GM12878 (cell line): ENCODE measurements around the gene HRC. TPM values are rescaled to one million over a fixed set of nuclear protein-coding genes. Genes with fewer than 3 reads are reported as not detected.

Experiments
- ATAC-seq: fragments of 200-7000 bp; cut with Tn5 transposase; 3 replicates; pipeline ENCODE4 v1.9.1; 2020; ENCODE audit warnings: mild to moderate bottlenecking, moderate library complexity
- BruUV-seq: library from RNA; stranded (reverse); fragments of 400-500 nt; replicated peaks from 2 replicates; lab custom pipeline; 2021; lab: Mats Ljungman, UMichigan
- CTCF ChIA-PET: fragments of 300-600 bp; sonication (Branson Sonifier 250); formaldehyde crosslinking; extraction: SDS; loops from one replicate; lab custom pipeline; 2021; ENCODE audit warnings: inconsistent platforms; lab: Yijun Ruan, JAX
- POLR2A ChIA-PET: fragments of 350-600 bp; formaldehyde crosslinking; extraction: SDS; loops from one replicate; lab custom pipeline; 2021; ENCODE audit warnings: inconsistent platforms; lab: Charles Lee
- RAD21 ChIA-PET: fragments of 300-600 bp; sonication (Branson Sonifier 250); formaldehyde crosslinking; loops from one replicate; lab custom pipeline; 2023; ENCODE audit warnings: antibody characterized with exemption; ENCODE audit not compliant: unreplicated experiment; lab: Charles Lee
- SMC1A ChIA-PET: fragments of 300-600 bp; sonication (Branson Sonifier 250); formaldehyde crosslinking; loops from one replicate; lab custom pipeline; 2023; ENCODE audit not compliant: unreplicated experiment, uncharacterized antibody; lab: Charles Lee
- DNase-seq: peaks from one replicate; pipeline ENCODE4 v3.0.0-alpha.2; 2011; ENCODE audit warnings: low read depth, low spot score
- FAIRE-seq: peaks from 3 replicates; lab custom pipeline; 2011; peaks lifted over from hg19 to GRCh38; lab: Jason Lieb, UNC
- H2AFZ ChIP-seq: 2 replicates; pipeline ENCODE4 v1.6.0; 2011; ENCODE audit warnings: low read depth, low read length, control low read depth; ENCODE audit not compliant: control insufficient read depth
- H3K27ac ChIP-seq: 2 replicates; pipeline ENCODE4 v1.5.1; 2011; ENCODE audit warnings: control low read depth; ENCODE audit not compliant: control insufficient read depth, insufficient read depth
- H3K27me3 ChIP-seq, 2 experiments: replicated peaks in 1 of 2; 2 replicates each; pipeline versions ENCODE4 v1.6.0 to v1.6.1; 2011; ENCODE audit warnings: low read length in 1 of 2; ENCODE audit not compliant: control insufficient read depth in 2 of 2, insufficient read depth in 2 of 2
- H3K36me3 ChIP-seq, 2 experiments: 2 replicates each; pipeline ENCODE4 v1.5.1; 2011; ENCODE audit warnings: low read length in 1 of 2; ENCODE audit not compliant: control insufficient read depth in 2 of 2, insufficient read depth in 2 of 2
- H3K4me1 ChIP-seq: 2 replicates; pipeline ENCODE4 v1.6.1; 2011; ENCODE audit warnings: mild to moderate bottlenecking, low read length, moderate library complexity, mixed read lengths; ENCODE audit not compliant: control insufficient read depth, insufficient read depth
- H3K4me2 ChIP-seq: 2 replicates; pipeline ENCODE4 v1.6.0; 2011; ENCODE audit warnings: control low read depth; ENCODE audit not compliant: control insufficient read depth, insufficient read depth
- H3K4me3 ChIP-seq: fragments of 200-600 bp; sonication (generic); 2 replicates; pipeline ENCODE4 v1.5.1; 2016
- H3K79me2 ChIP-seq: 2 replicates; pipeline ENCODE4 v1.6.0; 2011; ENCODE audit warnings: low read length; ENCODE audit not compliant: control insufficient read depth, insufficient read depth
- H3K9ac ChIP-seq: 2 replicates; pipeline ENCODE4 v1.8.0; 2011; ENCODE audit warnings: low read length, control low read depth, mixed read lengths; ENCODE audit not compliant: control insufficient read depth, insufficient read depth
- H3K9me3 ChIP-seq: replicated peaks from 3 replicates; pipeline ENCODE4 v1.5.1; 2011; ENCODE audit warnings: mild to moderate bottlenecking, low read length; ENCODE audit not compliant: control insufficient read depth, insufficient read depth
- H4K20me1 ChIP-seq: 2 replicates; pipeline ENCODE4 v1.6.0; 2011; ENCODE audit not compliant: control insufficient read depth, insufficient read depth
- BRCA1 ChIP-seq: IDR thresholded peaks from 2 replicates; pipeline ENCODE4 v1.6.1; 2011; ENCODE audit warnings: low read depth, low read length, improper control_type of control experiment
- CHD4 ChIP-seq: fragments of 200-600 bp; sonication (generic); IDR thresholded peaks from 2 replicates; pipeline ENCODE4 v1.6.1; 2016; ENCODE audit warnings: mild to moderate bottlenecking
- GATAD2B ChIP-seq: fragments of 450-650 bp; conservative IDR thresholded peaks from 2 replicates; pipeline ENCODE4 v1.6.1; 2017; ENCODE audit warnings: low read depth, mild to moderate bottlenecking, moderate library complexity
- KDM1A ChIP-seq: fragments of 200-600 bp; sonication (generic); IDR thresholded peaks from 2 replicates; pipeline ENCODE4 v1.6.1; 2016; ENCODE audit warnings: borderline replicate concordance
- NR2F1 ChIP-seq: fragments of 450-650 bp; conservative IDR thresholded peaks from 2 replicates; pipeline ENCODE4 v1.6.1; 2017; ENCODE audit warnings: mild to moderate bottlenecking
- SMAD5 ChIP-seq: IDR thresholded peaks from 2 replicates; pipeline ENCODE4 v1.6.1; 2016; ENCODE audit warnings: antibody characterized with exemption, low read depth
- SUZ12 ChIP-seq: fragments of 200-600 bp; sonication (generic); IDR thresholded peaks from one replicate; pipeline ENCODE4 v1.6.1; 2018; ENCODE audit warnings: antibody characterized with exemption, mild to moderate bottlenecking; ENCODE audit not compliant: unreplicated experiment
- ZNF384 ChIP-seq: IDR thresholded peaks from 2 replicates; pipeline ENCODE4 v1.6.1; 2012; ENCODE audit warnings: low read depth, mild to moderate bottlenecking, low read length, improper control_type of control experiment, borderline replicate concordance
- WGBS: methylation state at CpG from one replicate; pipeline ENCODE4 v1.1.6; 2016; ENCODE audit warnings: low lambda C conversion rate; ENCODE audit not compliant: insufficient replicate concordance, insufficient coverage; ENCODE audit errors: missing lambda C conversion rate; 5-methylcytosine and 5-hydroxymethylcytosine counted together
- in situ Hi-C: fragments of 300-500 bp; cut with MboI; formaldehyde crosslinking; loops from 9 replicates; pipeline ENCODE4 v1.14.3; 2018; ENCODE audit warnings: mixed read lengths
- intact Hi-C: fragments of 100-400 bp; cut with micrococcal nuclease; formaldehyde crosslinking; loops from one replicate; pipeline ENCODE4 v1.14.2; 2022; ENCODE audit not compliant: unreplicated experiment
- polyA plus RNA-seq, 11 experiments: library from polyadenylated mRNA; depleted of rRNA in 4 of 11; unstranded in 6 of 11; stranded (reverse) in 5 of 11; fragments of >200 nt; fragmentation: Nextera tagmentation in 4 of 11; fragmentation: Illumina TruSeq in 1 of 11; extraction: Ambion mirVana in 4 of 11; extraction: Trizol in 1 of 11; gene quantifications; 1 replicate in 1 of 11; 2 replicates in 10 of 11; pipeline versions ENCODE4 v1.2.1 to v1.2.3, GENCODE V29; 2011 to 2016; ENCODE audit warnings: inconsistent platforms in 2 of 11, missing spikeins in 2 of 11, low read depth in 1 of 11
- total RNA-seq, 4 experiments: library from RNA; depleted of rRNA in 3 of 4; stranded (reverse); fragments of >200 nt in 3 of 4; fragmentation: Illumina TruSeq in 1 of 4; extraction: Trizol in 1 of 4; gene quantifications; 2 replicates each; pipeline versions ENCODE4 v1.2.1 to v1.2.3, GENCODE V29; 2013 to 2021
- TF ChIP-seq, protein P1 (sequence below): IDR thresholded peaks from 2 replicates; pipeline ENCODE4 v1.6.1; 2012; ENCODE audit warnings: low read length, inconsistent platforms
- TF ChIP-seq, protein P2 (sequence below): IDR thresholded peaks from 2 replicates; pipeline ENCODE4 v1.6.1; 2011; ENCODE audit warnings: low read depth, low read length, improper control_type of control experiment, borderline replicate concordance
- TF ChIP-seq, protein P3 (sequence below): fragments of 450-650 bp; IDR thresholded peaks from 2 replicates; pipeline ENCODE4 v1.6.1; 2017; ENCODE audit warnings: mild to moderate bottlenecking, moderate library complexity
- TF ChIP-seq, protein P4 (sequence below): IDR thresholded peaks from 2 replicates; pipeline ENCODE4 v1.6.1; 2012; ENCODE audit warnings: mild to moderate bottlenecking, low read depth, low read length

The HRC gene
- total and polyA plus RNA-seq, 10 of the 15 experiments (the other 5 are each of a cell fraction or from before 2014, with no cell fraction given) = 0.10 TPM; not detected in 9

DNA sequence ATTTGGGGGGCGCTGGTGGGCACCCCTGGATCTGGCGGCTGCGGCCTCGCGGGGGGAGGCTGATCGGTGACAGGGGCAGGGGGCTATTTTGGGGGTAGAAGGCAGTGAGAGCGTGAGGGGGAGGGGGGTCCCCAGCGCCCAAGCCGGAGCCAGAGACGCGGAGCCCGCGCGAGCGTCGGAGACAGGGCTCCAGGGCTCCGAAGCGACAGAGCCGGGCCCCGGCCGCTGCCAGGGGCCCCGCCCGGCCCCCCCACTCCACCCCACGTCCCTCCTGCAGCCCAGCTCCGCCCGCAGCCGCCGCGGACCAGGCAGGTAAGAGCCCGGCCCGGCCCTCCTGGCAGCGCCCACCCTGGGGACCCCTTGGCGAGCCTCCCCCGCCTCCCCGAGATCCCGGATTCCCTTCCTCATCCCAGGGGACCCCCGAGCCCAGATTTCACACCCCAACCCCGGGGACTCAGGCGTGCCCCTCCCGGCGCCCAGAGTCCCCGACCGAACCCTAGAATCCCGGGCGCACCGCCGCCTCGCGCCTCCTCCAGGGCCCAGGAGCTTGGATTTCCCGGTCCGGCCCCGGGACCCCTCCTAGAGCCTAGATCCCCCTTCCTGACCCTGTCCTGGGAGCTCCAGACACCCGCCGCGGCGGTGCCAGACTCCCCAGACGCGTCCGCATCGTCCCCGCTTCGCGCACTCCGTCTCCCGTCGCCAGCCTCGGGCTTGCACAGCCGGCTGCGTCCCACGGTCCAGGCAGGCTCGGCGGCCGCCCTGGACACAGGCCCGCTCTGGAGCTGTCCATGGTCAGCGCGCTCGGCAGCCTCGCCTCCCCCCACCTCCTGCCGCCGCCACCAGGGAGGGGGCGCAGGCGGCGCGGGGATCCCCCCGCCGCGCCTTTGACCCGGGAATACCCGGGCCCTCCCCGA is 35.5 kb downstream of the HRC start, which contains the start of gene PPFIA3:
Gene PPFIA3 (plus strand): TSS at position 134 of the 914 bp plus-strand sequence. CDS start 8,330 bp downstream, outside the sequence.
- CTCF ChIA-PET = interaction anchor here (1.2 to 1.6 kb wide), 2 partner anchors 13 to 22 kb away, joined by 3 to 4 read pairs; no protein-coding TSS in a partner anchor
- 3% methylated on average over 52 of the region's 90 CpGs for WGBS
- SMC1A ChIA-PET = no interaction called here
- TF ChIP-seq GATAD2B (peak; percentile 46; the same call in 1 of the 2 replicates), NR2F1 (0 out of 2 replicates have a peak, but pooled peaks have one; percentile 36), CHD4 (no peak), KDM1A (no peak), ZNF384 (no peak), SMAD5 (no peak), SUZ12 (peak; percentile 71), BRCA1 (no peak)
- TF ChIP-seq, protein P1, sequence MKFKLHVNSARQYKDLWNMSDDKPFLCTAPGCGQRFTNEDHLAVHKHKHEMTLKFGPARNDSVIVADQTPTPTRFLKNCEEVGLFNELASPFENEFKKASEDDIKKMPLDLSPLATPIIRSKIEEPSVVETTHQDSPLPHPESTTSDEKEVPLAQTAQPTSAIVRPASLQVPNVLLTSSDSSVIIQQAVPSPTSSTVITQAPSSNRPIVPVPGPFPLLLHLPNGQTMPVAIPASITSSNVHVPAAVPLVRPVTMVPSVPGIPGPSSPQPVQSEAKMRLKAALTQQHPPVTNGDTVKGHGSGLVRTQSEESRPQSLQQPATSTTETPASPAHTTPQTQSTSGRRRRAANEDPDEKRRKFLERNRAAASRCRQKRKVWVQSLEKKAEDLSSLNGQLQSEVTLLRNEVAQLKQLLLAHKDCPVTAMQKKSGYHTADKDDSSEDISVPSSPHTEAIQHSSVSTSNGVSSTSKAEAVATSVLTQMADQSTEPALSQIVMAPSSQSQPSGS = no peak
- TF ChIP-seq, protein P2, sequence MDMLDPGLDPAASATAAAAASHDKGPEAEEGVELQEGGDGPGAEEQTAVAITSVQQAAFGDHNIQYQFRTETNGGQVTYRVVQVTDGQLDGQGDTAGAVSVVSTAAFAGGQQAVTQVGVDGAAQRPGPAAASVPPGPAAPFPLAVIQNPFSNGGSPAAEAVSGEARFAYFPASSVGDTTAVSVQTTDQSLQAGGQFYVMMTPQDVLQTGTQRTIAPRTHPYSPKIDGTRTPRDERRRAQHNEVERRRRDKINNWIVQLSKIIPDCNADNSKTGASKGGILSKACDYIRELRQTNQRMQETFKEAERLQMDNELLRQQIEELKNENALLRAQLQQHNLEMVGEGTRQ = no peak
- TF ChIP-seq, protein P3, sequence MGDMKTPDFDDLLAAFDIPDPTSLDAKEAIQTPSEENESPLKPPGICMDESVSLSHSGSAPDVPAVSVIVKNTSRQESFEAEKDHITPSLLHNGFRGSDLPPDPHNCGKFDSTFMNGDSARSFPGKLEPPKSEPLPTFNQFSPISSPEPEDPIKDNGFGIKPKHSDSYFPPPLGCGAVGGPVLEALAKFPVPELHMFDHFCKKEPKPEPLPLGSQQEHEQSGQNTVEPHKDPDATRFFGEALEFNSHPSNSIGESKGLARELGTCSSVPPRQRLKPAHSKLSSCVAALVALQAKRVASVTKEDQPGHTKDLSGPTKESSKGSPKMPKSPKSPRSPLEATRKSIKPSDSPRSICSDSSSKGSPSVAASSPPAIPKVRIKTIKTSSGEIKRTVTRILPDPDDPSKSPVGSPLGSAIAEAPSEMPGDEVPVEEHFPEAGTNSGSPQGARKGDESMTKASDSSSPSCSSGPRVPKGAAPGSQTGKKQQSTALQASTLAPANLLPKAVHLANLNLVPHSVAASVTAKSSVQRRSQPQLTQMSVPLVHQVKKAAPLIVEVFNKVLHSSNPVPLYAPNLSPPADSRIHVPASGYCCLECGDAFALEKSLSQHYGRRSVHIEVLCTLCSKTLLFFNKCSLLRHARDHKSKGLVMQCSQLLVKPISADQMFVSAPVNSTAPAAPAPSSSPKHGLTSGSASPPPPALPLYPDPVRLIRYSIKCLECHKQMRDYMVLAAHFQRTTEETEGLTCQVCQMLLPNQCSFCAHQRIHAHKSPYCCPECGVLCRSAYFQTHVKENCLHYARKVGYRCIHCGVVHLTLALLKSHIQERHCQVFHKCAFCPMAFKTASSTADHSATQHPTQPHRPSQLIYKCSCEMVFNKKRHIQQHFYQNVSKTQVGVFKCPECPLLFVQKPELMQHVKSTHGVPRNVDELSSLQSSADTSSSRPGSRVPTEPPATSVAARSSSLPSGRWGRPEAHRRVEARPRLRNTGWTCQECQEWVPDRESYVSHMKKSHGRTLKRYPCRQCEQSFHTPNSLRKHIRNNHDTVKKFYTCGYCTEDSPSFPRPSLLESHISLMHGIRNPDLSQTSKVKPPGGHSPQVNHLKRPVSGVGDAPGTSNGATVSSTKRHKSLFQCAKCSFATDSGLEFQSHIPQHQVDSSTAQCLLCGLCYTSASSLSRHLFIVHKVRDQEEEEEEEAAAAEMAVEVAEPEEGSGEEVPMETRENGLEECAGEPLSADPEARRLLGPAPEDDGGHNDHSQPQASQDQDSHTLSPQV = no peak
- TF ChIP-seq, protein P4, sequence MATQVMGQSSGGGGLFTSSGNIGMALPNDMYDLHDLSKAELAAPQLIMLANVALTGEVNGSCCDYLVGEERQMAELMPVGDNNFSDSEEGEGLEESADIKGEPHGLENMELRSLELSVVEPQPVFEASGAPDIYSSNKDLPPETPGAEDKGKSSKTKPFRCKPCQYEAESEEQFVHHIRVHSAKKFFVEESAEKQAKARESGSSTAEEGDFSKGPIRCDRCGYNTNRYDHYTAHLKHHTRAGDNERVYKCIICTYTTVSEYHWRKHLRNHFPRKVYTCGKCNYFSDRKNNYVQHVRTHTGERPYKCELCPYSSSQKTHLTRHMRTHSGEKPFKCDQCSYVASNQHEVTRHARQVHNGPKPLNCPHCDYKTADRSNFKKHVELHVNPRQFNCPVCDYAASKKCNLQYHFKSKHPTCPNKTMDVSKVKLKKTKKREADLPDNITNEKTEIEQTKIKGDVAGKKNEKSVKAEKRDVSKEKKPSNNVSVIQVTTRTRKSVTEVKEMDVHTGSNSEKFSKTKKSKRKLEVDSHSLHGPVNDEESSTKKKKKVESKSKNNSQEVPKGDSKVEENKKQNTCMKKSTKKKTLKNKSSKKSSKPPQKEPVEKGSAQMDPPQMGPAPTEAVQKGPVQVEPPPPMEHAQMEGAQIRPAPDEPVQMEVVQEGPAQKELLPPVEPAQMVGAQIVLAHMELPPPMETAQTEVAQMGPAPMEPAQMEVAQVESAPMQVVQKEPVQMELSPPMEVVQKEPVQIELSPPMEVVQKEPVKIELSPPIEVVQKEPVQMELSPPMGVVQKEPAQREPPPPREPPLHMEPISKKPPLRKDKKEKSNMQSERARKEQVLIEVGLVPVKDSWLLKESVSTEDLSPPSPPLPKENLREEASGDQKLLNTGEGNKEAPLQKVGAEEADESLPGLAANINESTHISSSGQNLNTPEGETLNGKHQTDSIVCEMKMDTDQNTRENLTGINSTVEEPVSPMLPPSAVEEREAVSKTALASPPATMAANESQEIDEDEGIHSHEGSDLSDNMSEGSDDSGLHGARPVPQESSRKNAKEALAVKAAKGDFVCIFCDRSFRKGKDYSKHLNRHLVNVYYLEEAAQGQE = peak; percentile 80

More for the DNA sequence above, 35.5 kb downstream of the HRC start, which contains the start of gene PPFIA3:
- BruUV-seq = no TSS peak
- H3K4me2 ChIP-seq = peak within 1 kb of the TSS; percentile 75
- POLR2A ChIA-PET = no interaction called here
- no peaks in the 10 kb centered on the region for H4K20me1 ChIP-seq
- DNase-seq (no peak), FAIRE-seq (no peak), ATAC-seq (no peak; the same call in 2 of the 3 replicates)
- H2AFZ ChIP-seq = peak within 1 kb of the TSS; percentile 96
- H3K9ac ChIP-seq = peak within 1 kb of the TSS; percentile 76
- H3K36me3 ChIP-seq = no peaks in the 10 kb centered on the region
- intact Hi-C loops = no loop called here
- no peaks in the 10 kb centered on the region for H3K9me3 ChIP-seq
- H3K27ac ChIP-seq = peak within 1 kb of the TSS; percentile 73
- peak within 1 kb of the TSS; percentile 60; the same call in 1 of the 2 replicates for H3K4me3 ChIP-seq
- peaks cover 8% of the 10 kb centered on the region; the same call in 1 of the 2 replicates for H3K4me1 ChIP-seq
- in situ Hi-C loops = no loop called here
- H3K79me2 ChIP-seq = no peaks in the 10 kb centered on the region
- H3K27me3 ChIP-seq = peaks cover 7 to 8% of the 10 kb centered on the region in 2 experiments
- RAD21 ChIA-PET = no interaction called here
